Measurements from ENCODE around the gene COBL. TPM values are rescaled to one million over a fixed set of nuclear protein-coding genes. Genes with fewer than 3 reads are reported as not detected.

The COBL gene
- total RNA-seq, 1 donor from 2014 or later, result 25.7 TPM

DNA sequence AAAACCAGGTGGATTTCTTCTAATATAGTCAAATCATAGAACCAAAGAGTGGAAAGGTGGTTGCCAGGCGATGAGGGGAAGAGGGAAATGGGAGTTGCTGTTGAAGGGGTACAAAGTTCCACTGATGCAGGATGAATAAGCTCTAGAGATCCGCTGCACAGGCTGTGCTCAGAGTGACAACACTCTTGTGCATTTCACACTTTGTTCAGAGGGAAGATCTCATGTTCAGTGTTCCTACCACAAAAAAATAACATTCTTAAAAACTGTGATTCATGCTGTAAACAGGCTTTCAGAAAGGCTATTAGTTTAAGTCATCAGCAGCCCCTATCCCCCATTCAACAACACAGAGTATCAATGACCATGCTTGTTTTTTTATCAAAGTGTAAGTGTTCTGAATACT is 213.8 kb downstream of the COBL start:
- Mint-ChIP-seq H3K27ac (no peak overlapping the region), H3K27me3 (no peaks in the 10 kb centered on the region), H3K9me3 (no peaks in the 10 kb centered on the region), H3K4me3 (no peak overlapping the region), H3K4me1 (ENCODE audit: unreplicated experiment) (no peaks in the 10 kb centered on the region), H3K36me3 (peaks cover 7% of the 10 kb centered on the region)
- TF ChIP-seq CTCF (conservative IDR thresholded peaks at IDR 0.05), result no peak
- no peak for DNase-seq (ENCODE audit: extremely low spot score, unreplicated experiment)

GRCh38 chr7:51101111-51101757 is 215.4 kb downstream of the COBL start:
- TF ChIP-seq CTCF (conservative IDR thresholded peaks at IDR 0.05), result no peak
- Mint-ChIP-seq H3K36me3 (peaks cover 7% of the 10 kb centered on the region), H3K27ac (no peak overlapping the region), H3K27me3 (no peaks in the 10 kb centered on the region), H3K4me3 (no peak overlapping the region), H3K9me3 (no peaks in the 10 kb centered on the region), H3K4me1 (ENCODE audit: unreplicated experiment) (no peaks in the 10 kb centered on the region)
- DNase-seq (ENCODE audit: extremely low spot score, unreplicated experiment), result no peak

DNA sequence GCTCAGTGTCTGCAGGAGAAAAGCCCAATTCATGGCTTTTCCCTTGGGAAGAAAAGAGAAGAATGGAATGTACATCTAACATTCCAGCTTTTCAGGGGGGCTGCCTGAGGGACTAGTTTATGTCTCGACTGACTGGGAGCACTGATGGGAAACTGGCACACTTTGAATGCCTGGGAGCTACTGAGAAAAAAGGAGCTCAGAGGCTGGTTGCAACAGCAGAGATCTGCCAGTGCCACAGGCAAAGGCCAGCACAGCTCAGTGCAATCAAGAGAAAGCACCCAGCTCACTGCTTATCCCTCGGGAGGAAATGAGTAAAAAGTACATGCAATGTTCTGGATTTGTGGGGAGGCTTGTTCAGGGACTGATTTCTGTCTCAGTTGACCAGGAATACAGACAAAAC is 226.2 kb downstream of the COBL start:
- TF ChIP-seq CTCF (conservative IDR thresholded peaks at IDR 0.05), result no peak
- DNase-seq (ENCODE audit: extremely low spot score, unreplicated experiment), result no peak
- Mint-ChIP-seq H3K36me3 (peaks cover 3% of the 10 kb centered on the region), H3K9me3 (no peaks in the 10 kb centered on the region), H3K4me3 (no peak overlapping the region), H3K27me3 (no peaks in the 10 kb centered on the region), H3K27ac (no peak overlapping the region), H3K4me1 (ENCODE audit: unreplicated experiment) (no peaks in the 10 kb centered on the region)

DNA sequence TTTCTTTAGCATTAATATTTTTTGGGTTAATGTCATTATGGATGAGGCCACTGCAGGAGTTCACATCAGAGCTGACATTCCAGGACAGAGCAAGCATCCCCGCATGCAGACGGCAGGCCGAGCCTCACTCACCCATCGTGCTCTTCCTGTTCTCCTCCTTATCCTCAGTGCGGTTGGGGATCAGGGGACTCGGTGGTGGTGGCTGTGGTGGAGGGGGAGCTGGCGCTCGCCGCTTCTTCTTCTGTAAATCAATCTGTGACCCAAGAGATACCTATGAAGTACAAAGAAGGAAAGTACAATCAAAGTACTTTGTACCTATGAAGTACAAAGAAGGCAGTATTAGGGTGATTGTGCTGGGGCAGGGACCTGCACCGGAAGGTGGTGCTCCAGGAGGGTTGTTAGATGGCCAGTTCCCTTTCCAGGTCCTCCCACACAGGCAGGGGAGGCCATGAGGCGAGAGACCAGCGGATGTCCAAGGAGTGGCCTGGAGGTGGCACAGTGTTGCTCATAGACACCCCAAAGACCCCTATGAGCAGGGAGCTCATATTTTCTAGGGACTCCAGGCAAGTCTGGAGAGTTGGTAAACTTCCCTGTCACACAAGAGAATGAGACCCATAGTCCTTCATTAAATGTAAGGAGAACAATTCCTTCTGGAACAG is 231.4 kb downstream of the COBL start:
- Mint-ChIP-seq H3K4me1 (ENCODE audit: unreplicated experiment) (no peaks in the 10 kb centered on the region), H3K9me3 (no peaks in the 10 kb centered on the region), H3K36me3 (peaks cover 6% of the 10 kb centered on the region), H3K27ac (no peak overlapping the region), H3K27me3 (no peaks in the 10 kb centered on the region), H3K4me3 (no peak overlapping the region)
- no peak for DNase-seq (ENCODE audit: extremely low spot score, unreplicated experiment)
- TF ChIP-seq CTCF (conservative IDR thresholded peaks at IDR 0.05), result no peak

DNA sequence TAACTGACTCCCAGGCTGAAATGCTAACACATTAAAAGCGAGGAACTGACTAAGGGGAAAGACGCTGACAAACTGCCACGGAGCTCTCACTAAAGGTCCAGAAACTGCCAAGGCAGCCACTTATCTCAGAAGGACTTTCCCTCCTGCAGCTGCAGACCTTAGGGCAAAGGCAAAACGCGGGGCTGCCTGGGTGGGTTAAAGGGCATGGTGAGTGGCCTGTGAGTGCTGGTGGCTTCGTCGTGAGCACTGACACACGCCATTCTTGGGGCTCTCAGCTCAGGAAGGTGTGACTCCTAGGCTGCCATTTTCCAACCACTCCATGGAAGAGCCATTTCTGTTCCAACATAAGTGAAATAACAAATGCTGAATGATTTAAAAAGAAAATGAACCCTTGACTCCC is 232.5 kb downstream of the COBL start:
- H3K9me3 Mint-ChIP-seq, result no peaks in the 10 kb centered on the region
- no peaks in the 10 kb centered on the region for H3K4me1 Mint-ChIP-seq (ENCODE audit: unreplicated experiment)
- H3K27me3 Mint-ChIP-seq, result no peaks in the 10 kb centered on the region
- H3K36me3 Mint-ChIP-seq, result peaks cover 6% of the 10 kb centered on the region
- no peak overlapping the region for H3K27ac Mint-ChIP-seq
- TF ChIP-seq CTCF (conservative IDR thresholded peaks at IDR 0.05), result no peak
- no peak overlapping the region for H3K4me3 Mint-ChIP-seq
- DNase-seq (ENCODE audit: extremely low spot score, unreplicated experiment), result no peak

All from type B pancreatic cell (in vitro differentiated cells).